ENCODE results near the gene RABGEF1.
"Not testable (repeated sequence)": the region's sequence is repeated elsewhere in the genome, so short reads cannot be mapped to it uniquely, and the experiment has no call there.

Gene RABGEF1

DNA sequence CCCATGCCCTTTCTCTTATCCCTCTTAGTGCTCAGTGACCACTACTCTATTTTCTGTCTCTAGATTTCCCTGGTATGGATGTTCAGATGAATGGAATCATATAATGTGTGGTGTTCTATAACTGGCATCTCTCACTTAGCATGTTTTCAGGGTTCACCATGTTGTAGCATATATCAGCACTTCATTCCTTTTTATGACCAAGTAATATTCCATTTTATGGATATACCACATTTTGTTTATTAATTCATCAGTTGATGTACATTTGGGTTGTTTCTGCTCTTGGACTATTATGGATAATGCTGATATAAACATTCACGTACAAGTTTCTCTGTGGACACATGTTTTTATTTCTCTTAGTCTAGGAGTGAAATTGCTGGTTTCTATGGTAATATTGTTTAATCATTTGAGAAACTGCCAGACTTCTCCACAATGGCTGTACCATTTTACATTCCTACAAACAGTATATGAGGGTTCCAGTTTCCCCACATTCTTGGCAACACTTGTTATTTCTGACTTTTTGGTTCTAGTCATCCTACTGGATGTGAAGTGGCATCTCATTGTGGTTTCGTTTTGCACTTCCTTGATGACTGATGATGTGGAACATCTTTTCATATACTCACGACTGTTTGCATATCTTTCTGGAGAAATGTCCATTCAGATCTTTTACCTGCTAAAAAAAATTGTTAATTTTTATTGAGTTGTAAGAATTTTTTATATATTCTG, 23.3 kb downstream of the RABGEF1 start:
- not testable (repeated sequence) for H3K4me3 ChIP-seq (ENCODE audit: low read depth, low read length)

DNA sequence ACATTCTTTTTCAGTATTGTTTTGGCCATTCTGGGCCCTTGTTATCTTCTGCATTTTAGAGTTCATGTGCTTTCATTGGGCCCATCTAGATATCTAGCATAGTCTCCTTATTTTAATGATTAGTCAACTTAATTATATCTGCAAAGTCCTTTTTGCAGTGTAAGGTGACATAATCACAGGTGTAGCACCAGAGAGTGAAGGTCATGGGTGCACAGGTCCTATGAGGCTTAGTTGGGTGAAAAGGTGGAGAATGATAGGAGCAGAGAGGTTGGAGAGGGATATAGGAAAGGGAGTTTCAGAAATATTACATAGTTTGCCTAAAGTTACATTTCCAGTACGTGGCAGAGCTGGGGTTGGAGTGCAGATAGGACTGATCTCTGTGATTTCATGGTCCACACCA, 24.4 kb downstream of the RABGEF1 start:
- not testable (repeated sequence) for H3K4me3 ChIP-seq (ENCODE audit: low read depth, low read length)

DNA sequence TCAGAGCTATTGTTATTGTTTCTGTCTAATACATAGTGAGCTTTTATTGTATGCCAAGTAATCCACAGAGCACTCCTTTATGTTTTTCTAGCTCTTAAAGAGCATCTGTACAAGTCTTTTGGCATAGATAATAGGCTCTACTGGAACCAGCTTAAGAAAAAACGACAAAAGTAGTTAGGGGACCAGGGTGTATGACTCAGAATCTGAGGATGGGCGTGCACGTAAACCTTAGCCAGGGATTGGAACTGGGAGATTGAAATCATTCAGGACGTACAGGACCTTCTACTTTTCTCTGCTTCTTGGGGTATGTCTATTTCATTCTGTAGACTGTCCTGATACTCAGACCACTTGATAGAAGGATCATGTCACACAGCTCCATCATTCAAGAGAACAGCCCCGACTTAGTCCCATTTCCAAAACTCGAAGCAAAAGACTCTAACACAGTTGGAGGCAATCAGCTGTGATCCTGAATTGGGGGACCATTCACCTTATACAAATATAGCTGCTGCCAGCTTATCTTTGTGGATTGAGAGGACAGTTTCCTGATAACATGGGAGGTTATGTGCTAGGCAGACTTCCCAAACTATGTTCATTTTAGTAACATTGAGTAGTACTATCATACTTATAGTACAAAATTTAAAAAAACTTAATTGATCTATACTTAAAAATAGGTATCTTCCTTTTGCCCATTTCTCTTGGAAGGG, 24.9 kb downstream of the RABGEF1 start:
- not testable (repeated sequence) for H3K4me3 ChIP-seq (ENCODE audit: low read depth, low read length)

DNA sequence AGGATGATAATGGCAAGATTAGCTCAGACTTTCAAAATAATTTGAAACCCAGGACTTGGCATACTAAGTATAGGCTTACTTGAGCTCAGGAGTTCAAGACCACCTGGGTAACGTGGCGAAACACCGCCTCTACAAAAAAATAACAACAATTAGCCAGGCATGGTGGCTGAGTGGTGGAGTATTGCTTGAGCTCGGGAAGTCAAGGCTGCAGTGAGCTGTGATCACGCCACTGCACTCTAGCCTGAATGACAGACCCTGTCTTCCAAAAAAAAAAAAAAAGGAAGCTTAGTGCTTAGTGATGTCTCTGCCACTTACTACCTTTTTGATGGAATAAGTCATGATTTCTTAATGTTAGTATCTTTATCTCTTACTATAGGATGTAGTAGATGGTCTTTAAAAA, 25.5 kb downstream of the RABGEF1 start:
- no peak overlapping the region for H3K4me3 ChIP-seq (ENCODE audit: low read depth, low read length)

DNA sequence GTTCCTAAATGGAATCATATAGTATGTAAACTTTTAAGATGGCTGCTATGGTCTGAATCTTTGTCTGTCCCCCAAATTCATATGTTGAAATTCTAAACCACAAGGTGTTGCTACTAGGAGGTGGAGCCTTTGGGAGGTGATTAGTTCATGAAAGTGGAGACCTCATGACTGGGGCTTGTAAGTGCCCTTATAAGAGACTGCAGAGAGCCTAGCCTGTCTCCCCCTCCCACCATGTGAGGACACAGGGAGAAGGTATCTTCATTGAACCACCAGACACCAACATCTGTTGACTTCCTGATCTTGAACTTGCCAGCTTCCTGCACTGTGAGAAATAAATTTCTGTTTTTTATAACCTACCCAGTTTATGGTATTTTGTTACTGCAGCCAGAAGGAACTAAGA, 27.0 kb downstream of the RABGEF1 start:
- H3K4me3 ChIP-seq (ENCODE audit: low read depth, low read length) = not testable (repeated sequence)

GRCh38 chr7:66768865-66769832, 28.6 kb downstream of the RABGEF1 start:
- no peak overlapping the region for H3K4me3 ChIP-seq (ENCODE audit: low read depth, low read length)

DNA sequence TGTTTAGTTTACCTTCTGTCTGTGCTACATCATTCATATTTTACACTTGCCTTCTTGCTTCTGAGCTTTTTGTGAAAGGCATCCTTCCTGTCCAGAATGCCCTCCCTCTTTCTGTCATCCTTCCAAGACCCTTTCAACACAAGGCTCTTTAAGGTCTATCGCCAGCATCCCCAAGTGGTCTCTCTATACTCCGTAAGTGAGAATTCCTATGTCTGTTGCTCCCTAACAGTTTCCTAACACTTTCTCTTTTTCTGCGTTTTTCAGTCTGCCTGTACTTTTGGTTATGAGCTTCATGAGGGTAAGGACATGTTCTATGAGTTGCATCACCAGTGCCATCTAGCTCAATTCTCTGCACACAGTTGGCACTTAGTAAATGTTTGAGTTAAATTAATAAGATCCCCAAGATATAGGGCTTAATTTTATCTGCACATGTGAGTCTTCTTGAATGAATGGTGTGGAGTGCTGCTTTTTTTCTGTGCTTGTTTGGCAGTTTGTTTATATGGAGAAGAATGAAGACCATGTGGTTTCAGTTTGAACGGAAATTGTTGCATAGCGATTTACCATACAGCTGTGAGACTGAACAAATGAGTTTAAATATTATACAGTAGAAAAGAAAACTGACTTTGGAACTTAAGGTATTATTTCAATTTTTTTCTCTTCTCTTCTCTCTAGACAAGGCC, 29.4 kb downstream of the RABGEF1 start:
- no peak overlapping the region for H3K4me3 ChIP-seq (ENCODE audit: low read depth, low read length)

- no peak overlapping the region for H3K4me3 ChIP-seq (ENCODE audit: low read depth, low read length)
These were observed 31.3 kb downstream of the RABGEF1 start for GRCh38 chr7:66771795-66772194.

DNA sequence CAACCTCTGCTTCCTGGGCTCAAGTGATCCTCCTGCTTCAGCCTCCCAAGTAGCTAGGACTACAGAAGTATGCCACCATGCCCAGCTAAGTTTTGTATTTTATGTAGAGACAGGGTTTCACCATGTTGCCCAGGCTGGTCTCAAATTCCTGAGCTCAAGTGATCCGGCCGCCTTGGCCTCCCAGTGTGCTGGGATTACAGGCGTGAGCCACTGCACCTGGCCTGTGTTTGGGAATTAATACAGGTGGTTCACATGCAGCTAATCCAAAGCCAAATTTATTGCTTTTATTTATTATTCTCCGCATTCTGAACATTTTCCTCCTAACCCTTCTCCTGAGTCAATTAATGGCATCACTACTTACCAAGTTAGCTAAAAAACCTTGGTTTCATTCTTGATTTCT, 33.2 kb downstream of the RABGEF1 start:
- not testable (repeated sequence) for H3K4me3 ChIP-seq (ENCODE audit: low read depth, low read length)

- H3K4me3 ChIP-seq (ENCODE audit: low read depth, low read length) = not testable (repeated sequence)
These were observed 35.9 kb downstream of the RABGEF1 start for GRCh38 chr7:66776383-66776782.

GRCh38 chr7:66776800-66777442, 36.4 kb downstream of the RABGEF1 start:
- no peak overlapping the region for H3K4me3 ChIP-seq (ENCODE audit: low read depth, low read length)

DNA sequence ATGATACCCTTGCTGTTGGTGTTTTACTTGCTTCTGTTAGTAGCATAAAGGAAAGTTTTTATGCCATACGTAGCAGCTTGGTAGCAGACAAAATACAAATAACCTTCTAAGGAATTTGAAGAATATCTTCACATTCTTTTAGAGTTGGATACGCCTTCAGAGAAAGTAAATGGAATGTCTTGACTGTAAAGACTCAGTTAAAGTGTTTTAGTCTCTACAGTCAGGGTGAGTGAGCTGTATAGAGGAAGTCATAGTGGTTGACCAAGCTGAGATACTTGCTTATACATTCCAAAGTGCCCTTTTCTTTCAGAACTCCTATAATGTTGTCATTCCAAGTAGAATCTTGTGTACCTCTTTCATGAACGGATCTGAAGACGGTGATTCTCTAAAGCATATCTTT, 37.7 kb downstream of the RABGEF1 start:
- no peak overlapping the region for H3K4me3 ChIP-seq (ENCODE audit: low read depth, low read length)

DNA sequence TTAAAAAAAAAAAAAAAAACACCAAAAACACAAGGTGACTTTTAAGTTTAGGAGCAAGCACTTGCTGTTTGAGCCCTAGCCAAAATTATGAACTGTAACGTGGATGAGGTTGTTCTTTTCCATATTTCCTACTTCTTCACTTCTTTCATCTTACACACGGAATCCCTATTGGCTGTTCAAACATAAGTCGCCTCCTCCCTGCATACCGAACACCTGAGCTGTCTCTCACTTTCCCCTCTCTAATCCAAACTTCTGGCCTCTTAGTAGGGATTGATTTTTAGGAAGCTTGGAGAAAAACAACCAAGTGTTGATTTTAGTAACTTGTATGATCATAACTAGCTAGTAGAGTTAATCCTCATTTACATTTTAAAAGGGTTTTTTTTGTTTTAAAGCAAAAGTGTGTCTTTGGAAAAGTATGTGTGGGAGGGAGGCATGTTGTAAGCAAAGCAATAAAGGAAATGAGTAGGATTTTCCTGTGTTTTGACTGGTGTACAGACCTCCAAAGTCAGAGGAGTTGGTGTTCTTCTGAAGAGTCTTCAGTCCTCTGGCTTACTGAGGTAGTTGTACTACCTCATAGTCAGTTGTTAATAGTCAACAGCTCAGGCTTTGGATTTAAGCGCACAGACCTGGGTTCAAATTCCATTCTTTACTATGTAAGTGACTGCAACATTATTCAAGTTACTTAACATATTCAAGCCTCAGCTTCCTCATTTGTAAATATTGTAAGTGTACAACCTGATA, 39.3 kb downstream of the RABGEF1 start:
- no peak overlapping the region for H3K4me3 ChIP-seq (ENCODE audit: low read depth, low read length)

- no peak overlapping the region for H3K4me3 ChIP-seq (ENCODE audit: low read depth, low read length)
These were observed 41.0 kb downstream of the RABGEF1 start for GRCh38 chr7:66781408-66782090.

DNA sequence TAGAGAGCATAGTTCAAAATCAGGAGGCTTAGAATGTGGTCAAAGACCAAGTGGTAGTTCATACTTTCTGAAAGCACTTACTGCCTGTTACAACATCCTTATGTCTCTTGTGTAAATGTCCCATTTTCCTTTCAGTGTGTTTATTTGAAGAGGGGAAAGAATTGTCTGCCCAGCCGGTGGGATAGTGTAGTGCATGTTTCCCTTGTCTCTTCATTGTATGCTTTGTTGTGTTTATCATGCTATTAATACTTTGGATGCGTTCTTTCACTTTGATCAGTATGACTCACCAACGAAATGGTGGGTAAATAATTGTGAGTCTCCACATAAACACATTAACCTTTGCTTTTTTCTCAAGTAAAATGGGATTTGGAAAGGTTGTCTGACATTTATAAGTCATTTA, 42.3 kb downstream of the RABGEF1 start:
- not testable (repeated sequence) for H3K4me3 ChIP-seq (ENCODE audit: low read depth, low read length)

GRCh38 chr7:66783887-66784595, 43.5 kb downstream of the RABGEF1 start:
- H3K4me3 ChIP-seq (ENCODE audit: low read depth, low read length) = not testable (repeated sequence)

GRCh38 chr7:66790196-66790595, 49.7 kb downstream of the RABGEF1 start:
- no peak overlapping the region for H3K4me3 ChIP-seq (ENCODE audit: low read depth, low read length)

- no peak overlapping the region for H3K4me3 ChIP-seq (ENCODE audit: low read depth, low read length)
These were observed 50.2 kb downstream of the RABGEF1 start for GRCh38 chr7:66790725-66791124.

- H3K4me3 ChIP-seq (ENCODE audit: low read depth, low read length) = no peak overlapping the region
These were observed 60.1 kb downstream of the RABGEF1 start for GRCh38 chr7:66800591-66800990.

Data from iPS-11a (cell line).